ENCODE results near the gene FAM83B. TPM values are rescaled to one million over a fixed set of nuclear protein-coding genes. Genes with fewer than 3 reads are reported as not detected.
"Not testable (repeated sequence)": the region's sequence is repeated elsewhere in the genome, so short reads cannot be mapped to it uniquely, and the experiment has no call there.

The FAM83B gene
- total RNA-seq, 2 experiments from 2014 or later = not detected

DNA sequence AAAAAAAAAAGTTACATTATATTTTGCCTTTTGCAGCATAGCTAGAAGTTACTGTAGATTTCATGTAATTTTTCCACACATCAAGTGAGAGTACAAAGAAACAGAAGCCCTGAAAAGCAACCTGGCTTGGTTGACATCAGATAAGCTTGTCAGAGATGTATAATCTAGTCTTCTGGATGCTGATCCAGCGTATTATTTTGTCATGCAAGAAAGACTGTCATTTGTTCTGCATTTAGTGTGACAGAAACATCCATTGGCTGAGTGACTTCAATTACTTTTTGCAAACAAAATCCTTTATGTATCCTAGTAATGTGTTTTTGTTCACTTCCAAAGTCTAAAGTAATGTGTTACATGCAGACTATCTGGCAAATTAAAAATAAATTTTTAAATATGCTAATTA lies 75.3 kb downstream of the FAM83B start:
- no peaks in the 10 kb centered on the region for H3K4me1 Mint-ChIP-seq
- no peaks in the 10 kb centered on the region for H3K36me3 Mint-ChIP-seq
- H3K4me3 Mint-ChIP-seq = no peak overlapping the region
- POLR2A ChIA-PET = no interaction called here
- no peak overlapping the region for H3K27ac Mint-ChIP-seq
- ATAC-seq (ENCODE audit: low read depth) (no peak), DNase-seq (no peak)
- no peaks in the 10 kb centered on the region for H3K27me3 Mint-ChIP-seq
- H3K9me3 Mint-ChIP-seq = no peaks in the 10 kb centered on the region

DNA sequence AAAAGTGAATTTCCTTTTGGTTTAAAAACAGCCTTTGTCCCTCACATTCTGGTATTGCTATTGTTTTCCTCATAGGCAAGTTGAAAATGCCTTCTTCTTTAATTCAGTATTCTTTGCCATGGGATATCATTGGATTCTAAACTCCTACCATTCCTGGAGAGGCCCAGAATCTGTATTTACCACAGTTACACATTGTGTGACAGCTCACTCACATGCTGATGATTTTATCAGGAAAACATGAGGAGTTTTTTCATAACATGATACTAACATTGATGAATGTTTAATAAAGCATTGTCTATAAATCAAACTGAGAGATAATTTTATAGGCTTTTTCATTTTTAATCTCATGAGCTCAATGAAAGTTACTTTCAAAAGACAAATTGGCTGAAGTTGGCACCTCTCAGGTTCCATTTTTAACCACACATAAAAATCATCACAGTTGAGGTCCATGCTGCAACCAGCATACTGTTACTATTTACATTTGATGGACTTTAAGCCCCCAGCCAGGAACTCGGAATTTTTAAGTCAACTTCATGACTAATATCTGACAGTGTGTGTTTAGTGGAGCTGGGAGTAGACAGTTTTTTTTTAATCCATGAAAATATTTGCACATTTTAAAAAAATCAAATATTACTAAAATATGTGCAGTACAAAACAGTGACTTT lies 82.8 kb downstream of the FAM83B start:
- POLR2A ChIA-PET = no interaction called here
- no peak overlapping the region for H3K27ac Mint-ChIP-seq
- ATAC-seq (ENCODE audit: low read depth) (no peak), DNase-seq (no peak)
- no peak overlapping the region for H3K4me3 Mint-ChIP-seq
- no peaks in the 10 kb centered on the region for H3K36me3 Mint-ChIP-seq
- H3K27me3 Mint-ChIP-seq = no peaks in the 10 kb centered on the region
- no peaks in the 10 kb centered on the region for H3K4me1 Mint-ChIP-seq
- peaks cover 1% of the 10 kb centered on the region for H3K9me3 Mint-ChIP-seq

- Mint-ChIP-seq H3K4me3 (no peak overlapping the region), H3K9me3 (peaks cover 1% of the 10 kb centered on the region), H3K27ac (no peak overlapping the region), H3K36me3 (no peaks in the 10 kb centered on the region), H3K27me3 (no peaks in the 10 kb centered on the region), H3K4me1 (no peaks in the 10 kb centered on the region)
- ATAC-seq (ENCODE audit: low read depth) = no peak
- POLR2A ChIA-PET = no interaction called here
- no peak for DNase-seq
Measured at GRCh38 chr6:54932622-54933021, 86.1 kb downstream of the FAM83B start.

GRCh38 chr6:54935739-54936138 lies 89.2 kb downstream of the FAM83B start:
- Mint-ChIP-seq H3K4me1 (no peaks in the 10 kb centered on the region), H3K4me3 (no peak overlapping the region), H3K27me3 (no peaks in the 10 kb centered on the region), H3K9me3 (peaks cover 6% of the 10 kb centered on the region), H3K36me3 (no peaks in the 10 kb centered on the region), H3K27ac (no peak overlapping the region)
- POLR2A ChIA-PET = no interaction called here
- DNase-seq (no peak), ATAC-seq (ENCODE audit: low read depth) (no peak)

GRCh38 chr6:54937371-54937770 lies 90.8 kb downstream of the FAM83B start:
- no peak for ATAC-seq (ENCODE audit: low read depth)
- H3K27ac Mint-ChIP-seq = no peak overlapping the region
- POLR2A ChIA-PET = no interaction called here
- no peak overlapping the region for H3K4me3 Mint-ChIP-seq
- no peak for DNase-seq
- H3K27me3 Mint-ChIP-seq = no peaks in the 10 kb centered on the region
- peaks cover 10% of the 10 kb centered on the region for H3K9me3 Mint-ChIP-seq
- H3K4me1 Mint-ChIP-seq = no peaks in the 10 kb centered on the region
- H3K36me3 Mint-ChIP-seq = no peaks in the 10 kb centered on the region

- DNase-seq (no peak), ATAC-seq (ENCODE audit: low read depth) (no peak)
- H3K4me3 Mint-ChIP-seq = no peak overlapping the region
- POLR2A ChIA-PET = no interaction called here
- no peaks in the 10 kb centered on the region for H3K9me3 Mint-ChIP-seq
- H3K27me3 Mint-ChIP-seq = no peaks in the 10 kb centered on the region
- no peaks in the 10 kb centered on the region for H3K4me1 Mint-ChIP-seq
- H3K36me3 Mint-ChIP-seq = no peaks in the 10 kb centered on the region
- no peak overlapping the region for H3K27ac Mint-ChIP-seq
Measured at GRCh38 chr6:54957698-54958097, 111.1 kb downstream of the FAM83B start.

DNA sequence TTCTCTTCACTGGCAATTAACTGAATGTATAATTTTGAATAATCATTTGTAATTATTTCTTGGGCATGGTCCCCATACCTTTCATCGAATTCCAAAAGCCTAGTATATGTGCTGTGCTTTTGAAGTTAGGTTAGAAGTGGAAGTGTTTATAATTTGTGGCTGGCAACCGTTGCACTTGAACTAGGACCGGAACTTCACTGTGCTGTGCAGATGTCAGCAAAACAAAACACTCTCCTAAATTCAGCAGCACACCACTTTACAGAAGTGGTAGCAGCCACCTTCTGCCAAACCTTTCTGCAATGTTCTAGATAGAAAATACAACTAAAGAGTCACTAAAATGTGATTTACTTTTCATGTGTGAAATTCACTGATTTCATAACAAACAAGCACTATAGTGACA lies 111.9 kb downstream of the FAM83B start:
- Mint-ChIP-seq H3K27me3 (no peaks in the 10 kb centered on the region), H3K27ac (no peak overlapping the region), H3K4me1 (no peaks in the 10 kb centered on the region), H3K9me3 (no peaks in the 10 kb centered on the region), H3K4me3 (no peak overlapping the region), H3K36me3 (no peaks in the 10 kb centered on the region)
- DNase-seq (no peak), ATAC-seq (ENCODE audit: low read depth) (no peak)
- POLR2A ChIA-PET = no interaction called here

- no peak for DNase-seq
- ATAC-seq (ENCODE audit: low read depth) = no peak
- Mint-ChIP-seq H3K36me3 (no peaks in the 10 kb centered on the region), H3K27ac (no peak overlapping the region), H3K4me1 (no peaks in the 10 kb centered on the region), H3K27me3 (no peaks in the 10 kb centered on the region), H3K9me3 (no peaks in the 10 kb centered on the region), H3K4me3 (no peak overlapping the region)
- POLR2A ChIA-PET = no interaction called here
Measured at GRCh38 chr6:54959820-54960219, 113.2 kb downstream of the FAM83B start.

DNA sequence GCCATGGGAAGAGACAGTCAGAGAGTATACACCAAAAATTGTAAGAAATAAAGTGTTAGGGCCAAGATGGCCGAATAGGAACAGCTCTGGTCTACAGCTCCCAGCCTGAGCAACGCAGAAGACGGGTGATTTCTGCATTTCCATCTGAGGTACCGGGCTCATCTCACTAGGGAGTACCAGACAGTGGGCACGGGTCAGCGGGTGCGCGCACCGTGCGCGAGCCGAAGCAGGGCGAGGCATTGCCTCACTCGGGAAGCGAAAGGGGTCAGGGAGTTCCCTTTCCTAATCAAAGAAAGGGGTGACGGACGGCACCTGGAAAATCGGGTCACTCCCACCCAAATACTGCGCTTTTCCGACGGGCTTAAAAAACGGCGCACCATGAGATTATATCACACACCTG lies 114.8 kb downstream of the FAM83B start:
- H3K36me3 Mint-ChIP-seq; ATAC-seq (ENCODE audit: low read depth); H3K27me3 Mint-ChIP-seq; H3K4me1 Mint-ChIP-seq; POLR2A ChIA-PET; H3K27ac Mint-ChIP-seq; DNase-seq; H3K9me3 Mint-ChIP-seq; H3K4me3 Mint-ChIP-seq: not testable (repeated sequence)

DNA sequence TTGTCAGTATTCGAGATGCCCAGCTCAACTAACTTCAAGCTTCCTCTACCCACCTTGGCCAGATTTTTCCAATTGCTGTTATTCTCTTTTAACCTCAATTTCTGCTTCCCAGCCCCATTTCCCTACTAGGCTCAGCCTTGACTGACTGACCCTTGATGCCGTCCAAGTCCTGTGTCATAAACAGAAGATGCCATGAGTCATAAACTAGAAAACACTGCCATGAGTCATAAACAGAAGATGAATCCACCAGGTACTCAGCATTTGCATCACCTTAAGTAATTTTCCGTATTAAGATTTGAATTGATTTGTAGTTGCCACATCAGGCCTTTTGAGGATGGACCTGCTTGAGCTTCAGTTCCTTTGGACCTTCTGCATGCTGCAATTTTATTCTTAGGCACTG lies 123.8 kb downstream of the FAM83B start:
- Mint-ChIP-seq H3K27ac (no peak overlapping the region), H3K4me3 (no peak overlapping the region), H3K27me3 (no peaks in the 10 kb centered on the region), H3K4me1 (no peaks in the 10 kb centered on the region), H3K9me3 (no peaks in the 10 kb centered on the region), H3K36me3 (no peaks in the 10 kb centered on the region)
- DNase-seq (no peak), ATAC-seq (ENCODE audit: low read depth) (no peak)
- POLR2A ChIA-PET = no interaction called here

DNA sequence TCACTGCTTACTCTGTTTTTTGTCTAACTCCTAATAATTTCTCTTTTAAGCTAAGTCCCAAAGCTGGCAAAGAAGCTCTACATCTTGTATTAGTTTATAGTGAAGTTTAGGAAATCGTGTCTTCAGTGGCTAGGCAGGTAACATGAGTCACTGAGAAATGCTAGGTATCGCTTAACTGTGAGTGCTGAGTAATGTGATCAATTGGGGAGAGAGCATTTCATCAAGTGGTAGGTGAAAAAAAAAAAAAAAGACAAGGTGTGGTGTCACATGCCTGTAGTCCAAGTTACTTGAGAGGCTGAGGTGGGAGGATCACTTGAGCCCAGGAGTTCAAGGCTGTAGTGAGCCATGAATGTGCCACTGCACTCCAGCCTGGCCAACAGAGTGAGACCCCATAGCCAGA lies 125.3 kb downstream of the FAM83B start:
- Mint-ChIP-seq H3K27ac (no peak overlapping the region), H3K4me3 (no peak overlapping the region), H3K36me3 (no peaks in the 10 kb centered on the region), H3K9me3 (no peaks in the 10 kb centered on the region), H3K4me1 (no peaks in the 10 kb centered on the region), H3K27me3 (no peaks in the 10 kb centered on the region)
- DNase-seq (no peak), ATAC-seq (ENCODE audit: low read depth) (no peak)
- POLR2A ChIA-PET = no interaction called here

DNA sequence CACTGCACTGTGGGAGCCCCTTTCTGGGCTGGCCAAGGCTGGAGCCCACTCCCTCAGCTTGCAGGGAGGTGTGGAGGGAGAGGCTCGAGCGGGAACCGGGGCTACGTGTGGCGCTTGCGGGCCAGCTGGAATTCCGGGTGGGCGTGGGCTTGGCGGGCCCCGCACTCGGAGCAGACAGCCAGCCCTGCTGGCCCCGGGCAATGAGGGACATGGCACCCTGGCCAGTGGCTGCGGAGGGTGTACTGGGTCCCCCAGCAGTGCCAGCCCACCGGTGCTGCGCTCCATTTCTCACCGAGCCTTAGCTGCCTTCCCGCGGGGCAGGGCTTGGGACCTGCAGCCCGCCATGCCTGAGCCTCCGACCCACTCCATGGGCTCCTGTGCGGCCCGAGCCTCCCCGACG lies 132.6 kb downstream of the FAM83B start:
- H3K4me3 Mint-ChIP-seq; H3K9me3 Mint-ChIP-seq; ATAC-seq (ENCODE audit: low read depth); H3K4me1 Mint-ChIP-seq; POLR2A ChIA-PET; H3K27ac Mint-ChIP-seq; H3K36me3 Mint-ChIP-seq; DNase-seq; H3K27me3 Mint-ChIP-seq: not testable (repeated sequence)

DNA sequence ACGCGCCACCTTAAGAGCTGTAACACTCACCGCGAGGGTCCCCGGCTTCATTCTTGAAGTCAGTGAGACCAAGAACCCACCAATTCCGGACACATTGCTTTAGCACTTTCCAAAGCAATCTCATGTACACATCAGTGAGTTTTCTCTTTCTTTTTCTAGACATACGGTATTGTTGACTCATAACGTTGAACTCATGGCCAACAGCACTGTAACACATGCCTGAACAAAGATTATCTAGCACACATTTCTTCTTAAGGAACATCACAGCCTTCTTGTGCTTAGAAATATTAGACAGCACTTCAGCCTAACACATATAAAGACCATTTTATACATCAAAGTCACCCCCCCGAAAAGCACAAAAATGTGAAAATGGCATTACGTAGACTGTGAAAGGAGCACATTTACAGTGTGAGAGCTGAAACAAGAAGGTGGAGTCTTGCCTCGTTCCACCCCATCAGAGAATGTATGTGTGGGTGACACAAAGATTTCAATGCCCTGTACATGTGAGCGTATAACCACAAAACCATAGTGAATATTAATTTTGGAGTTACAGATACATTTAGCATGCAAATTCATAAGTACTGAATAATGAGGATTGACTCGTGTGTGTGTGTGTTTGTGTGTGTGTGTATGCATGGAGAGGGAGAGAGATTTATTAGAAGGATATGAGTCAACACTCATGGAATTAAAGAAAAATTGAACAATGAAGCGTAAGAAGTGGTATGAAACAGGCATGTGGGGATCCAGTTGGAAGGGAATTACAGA lies 134.1 kb downstream of the FAM83B start:
- H3K9me3 Mint-ChIP-seq = peaks cover 9% of the 10 kb centered on the region
- POLR2A ChIA-PET = no interaction called here
- no peaks in the 10 kb centered on the region for H3K27me3 Mint-ChIP-seq
- H3K36me3 Mint-ChIP-seq = no peaks in the 10 kb centered on the region
- no peak overlapping the region for H3K27ac Mint-ChIP-seq
- no peaks in the 10 kb centered on the region for H3K4me1 Mint-ChIP-seq
- DNase-seq = no peak
- no peak overlapping the region for H3K4me3 Mint-ChIP-seq
- ATAC-seq (ENCODE audit: low read depth) = no peak

DNA sequence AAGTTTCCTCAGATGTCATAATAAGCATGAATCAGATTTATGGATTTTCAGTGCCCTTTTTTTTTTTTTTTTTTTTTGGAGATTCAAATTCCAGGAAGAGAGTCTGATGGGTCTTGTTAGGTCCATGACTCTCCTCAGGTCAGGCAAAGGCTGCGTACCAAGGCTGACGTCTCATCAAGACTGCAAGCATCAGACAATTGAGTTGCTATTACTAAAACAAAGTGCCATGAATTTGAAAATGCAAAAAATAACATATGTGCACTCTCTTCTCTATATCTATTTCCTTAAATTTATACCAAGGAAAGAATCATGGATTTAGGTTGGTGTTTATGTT lies 134.7 kb downstream of the FAM83B start:
- H3K27ac Mint-ChIP-seq = no peak overlapping the region
- no peak overlapping the region for H3K4me3 Mint-ChIP-seq
- H3K27me3 Mint-ChIP-seq = no peaks in the 10 kb centered on the region
- peaks cover 12% of the 10 kb centered on the region for H3K9me3 Mint-ChIP-seq
- ATAC-seq (ENCODE audit: low read depth) (no peak), DNase-seq (no peak)
- no peaks in the 10 kb centered on the region for H3K36me3 Mint-ChIP-seq
- H3K4me1 Mint-ChIP-seq = no peaks in the 10 kb centered on the region
- POLR2A ChIA-PET = no interaction called here

Data from activated naive CD8-positive, alpha-beta T cell treated with anti-CD3 and anti-CD28 coated beads, Interleukin-2, amount 10 ng/mL, durations not matched to agents 7 days and 5 days (primary cell).